Measurements from ENCODE around the gene EBF3. TPM values are rescaled to one million over a fixed set of nuclear protein-coding genes. Genes with fewer than 3 reads are reported as not detected.

Gene EBF3
- total RNA-seq, 1 donor: 31.8 TPM

DNA sequence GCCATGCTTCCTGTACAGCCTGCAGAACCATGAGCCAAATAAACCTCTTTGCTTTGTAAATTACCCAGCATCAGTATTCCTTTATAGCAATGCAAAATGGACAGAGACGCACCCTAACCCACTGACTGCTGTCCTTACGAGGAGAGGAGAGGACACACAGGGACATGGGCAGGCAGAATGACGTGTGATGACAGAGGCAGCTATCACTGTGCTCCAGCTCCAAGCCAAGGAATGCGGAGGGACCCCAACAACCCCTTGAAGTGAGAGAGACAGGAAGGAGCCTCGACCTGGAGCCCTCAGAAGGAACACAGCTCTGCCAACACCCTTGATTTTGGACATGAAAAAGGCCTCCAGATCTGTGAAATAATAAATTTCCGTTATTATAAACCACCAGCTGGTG, 46.6 kb upstream of the EBF3 start:
- no peaks in the 10 kb centered on the region for H3K36me3 ChIP-seq (ENCODE audit: insufficient read depth, low read length)
- H3K4me1 ChIP-seq (ENCODE audit: insufficient read depth, low read length): no peaks in the 10 kb centered on the region
- H3K27ac ChIP-seq (ENCODE audit: low read depth, low read length): no peak overlapping the region
- no peaks in the 10 kb centered on the region for H3K79me2 ChIP-seq (ENCODE audit: insufficient read depth, low read length)
- H3K4me3 ChIP-seq (ENCODE audit: insufficient read depth, low read length): no peak overlapping the region
- no peak overlapping the region for H2AFZ ChIP-seq (ENCODE audit: low read length)
- TF ChIP-seq, protein P1, sequence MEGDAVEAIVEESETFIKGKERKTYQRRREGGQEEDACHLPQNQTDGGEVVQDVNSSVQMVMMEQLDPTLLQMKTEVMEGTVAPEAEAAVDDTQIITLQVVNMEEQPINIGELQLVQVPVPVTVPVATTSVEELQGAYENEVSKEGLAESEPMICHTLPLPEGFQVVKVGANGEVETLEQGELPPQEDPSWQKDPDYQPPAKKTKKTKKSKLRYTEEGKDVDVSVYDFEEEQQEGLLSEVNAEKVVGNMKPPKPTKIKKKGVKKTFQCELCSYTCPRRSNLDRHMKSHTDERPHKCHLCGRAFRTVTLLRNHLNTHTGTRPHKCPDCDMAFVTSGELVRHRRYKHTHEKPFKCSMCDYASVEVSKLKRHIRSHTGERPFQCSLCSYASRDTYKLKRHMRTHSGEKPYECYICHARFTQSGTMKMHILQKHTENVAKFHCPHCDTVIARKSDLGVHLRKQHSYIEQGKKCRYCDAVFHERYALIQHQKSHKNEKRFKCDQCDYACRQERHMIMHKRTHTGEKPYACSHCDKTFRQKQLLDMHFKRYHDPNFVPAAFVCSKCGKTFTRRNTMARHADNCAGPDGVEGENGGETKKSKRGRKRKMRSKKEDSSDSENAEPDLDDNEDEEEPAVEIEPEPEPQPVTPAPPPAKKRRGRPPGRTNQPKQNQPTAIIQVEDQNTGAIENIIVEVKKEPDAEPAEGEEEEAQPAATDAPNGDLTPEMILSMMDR (IDR thresholded peaks at IDR 0.05; ENCODE audit: extremely low read depth, low read depth, low read length): no peak
- DNase-seq (ENCODE audit: insufficient read length, low spot score, missing footprints): peak; percentile 65
- peaks cover 12% of the 10 kb centered on the region for H3K27me3 ChIP-seq (ENCODE audit: insufficient read depth, low read length)
- H3K9me3 ChIP-seq (ENCODE audit: low read depth, low read length): no peaks in the 10 kb centered on the region
- H3K4me2 ChIP-seq (ENCODE audit: insufficient read depth, low read length): no peak overlapping the region
- H4K20me1 ChIP-seq (ENCODE audit: insufficient read depth, low read length): no peaks in the 10 kb centered on the region

DNA sequence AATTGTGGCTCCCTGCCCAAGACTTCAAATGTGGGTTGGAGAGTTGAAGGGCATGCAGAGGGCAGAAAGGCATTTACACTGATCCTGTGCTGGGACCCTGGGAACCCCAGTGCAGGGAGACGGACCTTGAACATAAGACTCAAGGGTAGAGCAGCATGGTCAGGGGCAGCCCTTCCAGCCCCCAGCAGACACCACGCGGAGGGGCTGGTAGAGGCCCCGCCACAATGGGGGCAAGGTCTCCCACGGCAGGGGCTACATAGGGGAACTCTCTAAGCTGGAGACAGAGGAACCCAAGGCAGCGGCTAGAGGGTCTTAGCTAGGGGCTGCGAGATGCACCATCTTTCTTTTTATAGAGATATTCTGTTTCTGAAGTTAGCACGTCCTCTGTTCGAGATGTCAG, 45.2 kb upstream of the EBF3 start:
- H3K27ac ChIP-seq (ENCODE audit: low read depth, low read length): no peak overlapping the region
- no peaks in the 10 kb centered on the region for H3K9me3 ChIP-seq (ENCODE audit: low read depth, low read length)
- TF ChIP-seq, protein P1 (IDR thresholded peaks at IDR 0.05; ENCODE audit: extremely low read depth, low read depth, low read length): no peak
- H2AFZ ChIP-seq (ENCODE audit: low read length): no peak overlapping the region
- no peaks in the 10 kb centered on the region for H4K20me1 ChIP-seq (ENCODE audit: insufficient read depth, low read length)
- no peak for DNase-seq (ENCODE audit: insufficient read length, low spot score, missing footprints)
- peaks cover 21% of the 10 kb centered on the region for H3K27me3 ChIP-seq (ENCODE audit: insufficient read depth, low read length)
- no peak overlapping the region for H3K4me2 ChIP-seq (ENCODE audit: insufficient read depth, low read length)
- H3K36me3 ChIP-seq (ENCODE audit: insufficient read depth, low read length): no peaks in the 10 kb centered on the region
- no peaks in the 10 kb centered on the region for H3K79me2 ChIP-seq (ENCODE audit: insufficient read depth, low read length)
- no peaks in the 10 kb centered on the region for H3K4me1 ChIP-seq (ENCODE audit: insufficient read depth, low read length)
- H3K4me3 ChIP-seq (ENCODE audit: insufficient read depth, low read length): no peak overlapping the region

DNA sequence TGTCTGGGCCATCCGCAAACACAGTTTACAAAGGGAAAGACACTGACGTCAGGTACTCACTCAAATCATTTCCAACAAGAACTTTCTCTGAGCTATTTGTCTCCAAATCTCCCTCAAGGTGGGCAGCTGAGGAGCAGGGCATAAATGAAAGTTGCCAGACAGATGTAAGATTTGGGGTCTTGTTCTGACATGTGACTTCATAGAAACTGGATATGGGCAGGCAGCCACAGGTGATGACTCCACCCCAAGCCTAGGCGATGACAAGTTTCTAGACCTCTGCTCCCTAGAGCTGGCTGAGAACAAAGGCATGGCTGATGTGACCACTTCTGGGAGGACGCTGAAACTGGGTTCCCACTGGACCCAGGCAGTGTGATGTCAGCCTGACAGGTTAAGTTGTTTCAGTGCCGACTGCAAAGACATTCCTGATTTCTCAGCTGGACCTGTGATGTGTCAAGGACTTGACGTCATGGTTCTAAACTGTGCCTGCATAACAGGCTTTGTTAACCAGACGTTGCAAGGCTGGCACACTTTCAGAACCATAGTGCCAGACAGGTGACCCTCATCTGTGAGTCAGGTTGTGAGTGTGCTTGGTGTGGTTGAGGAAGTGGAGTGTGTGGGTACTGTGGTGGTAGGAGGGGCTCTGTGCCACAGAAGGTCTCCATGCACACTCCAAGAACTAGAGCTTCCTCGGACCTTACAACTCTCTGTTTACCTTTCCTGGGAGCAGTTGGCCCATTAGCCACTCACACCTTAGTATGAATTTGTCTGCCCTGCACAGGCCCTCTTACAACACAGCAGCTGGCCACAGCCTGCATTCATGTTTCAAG, 39.9 kb upstream of the EBF3 start:
- TF ChIP-seq, protein P1 (IDR thresholded peaks at IDR 0.05; ENCODE audit: extremely low read depth, low read depth, low read length): no peak
- DNase-seq (ENCODE audit: insufficient read length, low spot score, missing footprints): no peak
- Histone ChIP-seq H3K9me3 (ENCODE audit: low read depth, low read length) (peaks cover 2% of the 10 kb centered on the region), H3K27ac (ENCODE audit: low read depth, low read length) (no peak overlapping the region), H3K4me2 (ENCODE audit: insufficient read depth, low read length) (no peak overlapping the region), H3K4me3 (ENCODE audit: insufficient read depth, low read length) (no peak overlapping the region), H3K36me3 (ENCODE audit: insufficient read depth, low read length) (no peaks in the 10 kb centered on the region), H2AFZ (ENCODE audit: low read length) (no peak overlapping the region), H3K4me1 (ENCODE audit: insufficient read depth, low read length) (no peaks in the 10 kb centered on the region), H3K79me2 (ENCODE audit: insufficient read depth, low read length) (no peaks in the 10 kb centered on the region), H4K20me1 (ENCODE audit: insufficient read depth, low read length) (no peaks in the 10 kb centered on the region), H3K27me3 (ENCODE audit: insufficient read depth, low read length) (peaks cover 26% of the 10 kb centered on the region)

DNA sequence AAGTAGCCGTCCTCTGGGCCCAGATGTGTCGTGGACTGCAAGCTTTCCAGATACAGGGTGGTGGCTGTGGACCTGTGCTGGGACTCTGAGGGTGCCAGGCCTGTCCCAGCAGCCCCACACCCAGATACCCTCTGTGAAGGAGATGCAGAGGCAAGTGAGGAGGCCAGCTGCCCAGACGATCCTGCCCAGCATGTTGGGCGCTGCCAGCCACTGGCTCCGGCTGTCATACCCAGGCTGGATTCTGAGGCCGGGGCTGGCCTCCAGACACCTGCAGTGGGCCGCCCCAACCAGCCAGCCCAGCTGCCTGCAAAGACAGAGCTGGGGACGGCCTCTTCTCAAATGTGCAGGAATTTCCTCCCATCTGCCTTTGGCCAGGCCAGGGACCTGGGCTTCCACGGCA, 39.1 kb upstream of the EBF3 start:
- Histone ChIP-seq H3K79me2 (ENCODE audit: insufficient read depth, low read length) (no peaks in the 10 kb centered on the region), H3K9me3 (ENCODE audit: low read depth, low read length) (peaks cover 2% of the 10 kb centered on the region), H3K27me3 (ENCODE audit: insufficient read depth, low read length) (peaks cover 26% of the 10 kb centered on the region), H3K27ac (ENCODE audit: low read depth, low read length) (no peak overlapping the region), H3K4me3 (ENCODE audit: insufficient read depth, low read length) (no peak overlapping the region), H3K4me1 (ENCODE audit: insufficient read depth, low read length) (no peaks in the 10 kb centered on the region), H3K4me2 (ENCODE audit: insufficient read depth, low read length) (no peak overlapping the region), H4K20me1 (ENCODE audit: insufficient read depth, low read length) (no peaks in the 10 kb centered on the region), H2AFZ (ENCODE audit: low read length) (no peak overlapping the region), H3K36me3 (ENCODE audit: insufficient read depth, low read length) (no peaks in the 10 kb centered on the region)
- TF ChIP-seq, protein P1 (IDR thresholded peaks at IDR 0.05; ENCODE audit: extremely low read depth, low read depth, low read length): no peak
- no peak for DNase-seq (ENCODE audit: insufficient read length, low spot score, missing footprints)

Data from osteoblast (primary cell).